HEK293T (cell line): Measurements from ENCODE around the gene NWD2.
"Not testable (repeated sequence)": the region's sequence is repeated elsewhere in the genome, so short reads cannot be mapped to it uniquely, and the experiment has no call there.

ENCODE experiments used
- CTCF ChIA-PET: fragments of 350-600 bp; formaldehyde crosslinking; extraction: SDS; loops from one replicate; lab custom pipeline; 2021; ENCODE audit warnings: antibody characterized with exemption, inconsistent platforms; lab: Yijun Ruan, JAX
- POLR2A ChIA-PET: fragments of 350-600 bp; formaldehyde crosslinking; extraction: SDS; loops from one replicate; lab custom pipeline; 2020; ENCODE audit warnings: antibody characterized with exemption, inconsistent platforms; lab: Yijun Ruan, JAX
- DNase-seq: peaks from one replicate; pipeline ENCODE4 v3.0.0; 2012; ENCODE audit warnings: mixed read lengths; ENCODE audit errors: extremely low spot score
- ARNT ChIP-seq: fragments of 450-650 bp; IDR thresholded peaks from 2 replicates; pipeline ENCODE4 v1.6.1; 2017; ENCODE audit warnings: mild to moderate bottlenecking
- BHLHE40 ChIP-seq: fragments of 450-650 bp; IDR thresholded peaks from 2 replicates; pipeline ENCODE4 v1.6.1; 2016; ENCODE audit warnings: mild to moderate bottlenecking, moderate library complexity, borderline replicate concordance
- CTBP1 ChIP-seq: fragments of 450-650 bp; IDR thresholded peaks from 2 replicates; pipeline ENCODE4 v1.6.1; 2016; ENCODE audit warnings: borderline replicate concordance
- ELF4 ChIP-seq: fragments of 450-650 bp; IDR thresholded peaks from 2 replicates; pipeline ENCODE4 v1.6.1; 2017; ENCODE audit warnings: antibody characterized with exemption
- FOXA1 ChIP-seq: fragments of 450-650 bp; IDR thresholded peaks from 2 replicates; pipeline ENCODE4 v1.6.1; 2016; ENCODE audit warnings: mild to moderate bottlenecking
- FOXK2 ChIP-seq: fragments of 450-650 bp; IDR thresholded peaks from 2 replicates; pipeline ENCODE4 v1.6.1; 2016; ENCODE audit warnings: mild to moderate bottlenecking
- FOXM1 ChIP-seq: fragments of 450-650 bp; IDR thresholded peaks from 2 replicates; pipeline ENCODE4 v1.6.1; 2017; ENCODE audit warnings: mild to moderate bottlenecking, borderline replicate concordance
- HDGF ChIP-seq: fragments of 450-650 bp; IDR thresholded peaks from 2 replicates; pipeline ENCODE4 v1.6.1; 2017; ENCODE audit warnings: antibody characterized with exemption, borderline replicate concordance
- L3MBTL2 ChIP-seq: fragments of 450-650 bp; conservative IDR thresholded peaks from 2 replicates; pipeline ENCODE4 v1.6.1; 2016; ENCODE audit warnings: mild to moderate bottlenecking
- LEF1 ChIP-seq: fragments of 450-650 bp; IDR thresholded peaks from 2 replicates; pipeline ENCODE4 v1.6.1; 2017; ENCODE audit warnings: mild to moderate bottlenecking, borderline replicate concordance
- NFRKB ChIP-seq: fragments of 450-650 bp; IDR thresholded peaks from 2 replicates; pipeline ENCODE4 v1.6.1; 2016; ENCODE audit warnings: mild to moderate bottlenecking, moderate library complexity
- SP1 ChIP-seq: fragments of 450-650 bp; IDR thresholded peaks from 2 replicates; pipeline ENCODE4 v1.6.1; 2017
- SUZ12 ChIP-seq: fragments of 450-650 bp; IDR thresholded peaks from 2 replicates; pipeline ENCODE4 v1.6.1; 2016; ENCODE audit warnings: mild to moderate bottlenecking
- TARDBP ChIP-seq: fragments of 450-650 bp; IDR thresholded peaks from 2 replicates; pipeline ENCODE4 v1.6.1; 2016
- ZNF384 ChIP-seq: fragments of 450-650 bp; IDR thresholded peaks from 2 replicates; pipeline ENCODE4 v1.6.1; 2016
- TF ChIP-seq, protein P1 (sequence below): fragments of 450-650 bp; IDR thresholded peaks from 2 replicates; pipeline ENCODE4 v1.6.1; 2016

The NWD2 gene

DNA sequence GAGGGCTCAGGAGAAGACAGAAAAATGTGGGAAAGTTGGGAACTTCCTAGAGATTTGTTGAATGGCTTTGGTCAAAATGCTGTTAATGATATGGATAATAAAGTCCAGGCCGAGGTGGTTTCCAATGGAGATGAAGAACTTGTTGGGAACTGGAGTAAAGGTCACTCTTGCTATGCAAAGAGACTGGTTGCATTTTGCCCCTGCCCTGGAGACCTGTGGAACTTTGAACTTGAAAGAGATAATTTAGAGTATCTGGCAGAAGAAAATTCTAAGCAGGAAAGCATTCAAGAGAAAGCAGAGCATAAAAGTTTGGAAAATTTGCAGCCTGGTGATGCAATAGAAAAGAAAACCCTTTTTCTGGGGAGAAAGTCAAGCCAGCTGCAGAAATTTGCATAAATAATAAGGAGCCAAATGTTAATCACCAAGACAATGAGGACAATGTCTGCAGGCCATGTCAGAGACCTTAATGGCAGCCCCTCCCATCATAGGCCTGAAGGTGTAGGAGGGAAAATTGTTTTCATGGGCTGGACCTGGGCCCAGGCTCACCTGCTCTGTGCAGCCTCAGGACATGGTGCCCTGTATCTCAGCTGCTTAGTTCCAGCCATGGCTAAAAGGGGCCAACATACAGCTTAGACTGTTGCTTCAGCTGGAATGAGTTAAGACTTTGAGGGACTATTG, 237.8 kb downstream of the NWD2 start:
- TF ChIP-seq NFRKB (no peak), LEF1 (no peak), BHLHE40 (no peak), FOXM1 (no peak), SP1 (no peak), SUZ12 (no peak), FOXA1 (no peak), L3MBTL2 (no peak), ARNT (no peak), HDGF (no peak), ELF4 (no peak), CTBP1 (no peak), ZNF384 (no peak), FOXK2 (no peak), TARDBP (no peak)
- TF ChIP-seq, protein P1, sequence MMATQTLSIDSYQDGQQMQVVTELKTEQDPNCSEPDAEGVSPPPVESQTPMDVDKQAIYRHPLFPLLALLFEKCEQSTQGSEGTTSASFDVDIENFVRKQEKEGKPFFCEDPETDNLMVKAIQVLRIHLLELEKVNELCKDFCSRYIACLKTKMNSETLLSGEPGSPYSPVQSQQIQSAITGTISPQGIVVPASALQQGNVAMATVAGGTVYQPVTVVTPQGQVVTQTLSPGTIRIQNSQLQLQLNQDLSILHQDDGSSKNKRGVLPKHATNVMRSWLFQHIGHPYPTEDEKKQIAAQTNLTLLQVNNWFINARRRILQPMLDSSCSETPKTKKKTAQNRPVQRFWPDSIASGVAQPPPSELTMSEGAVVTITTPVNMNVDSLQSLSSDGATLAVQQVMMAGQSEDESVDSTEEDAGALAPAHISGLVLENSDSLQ = no peak
- ChIA-PET POLR2A (no interaction called here), CTCF (no interaction called here)
- no peak for DNase-seq

DNA sequence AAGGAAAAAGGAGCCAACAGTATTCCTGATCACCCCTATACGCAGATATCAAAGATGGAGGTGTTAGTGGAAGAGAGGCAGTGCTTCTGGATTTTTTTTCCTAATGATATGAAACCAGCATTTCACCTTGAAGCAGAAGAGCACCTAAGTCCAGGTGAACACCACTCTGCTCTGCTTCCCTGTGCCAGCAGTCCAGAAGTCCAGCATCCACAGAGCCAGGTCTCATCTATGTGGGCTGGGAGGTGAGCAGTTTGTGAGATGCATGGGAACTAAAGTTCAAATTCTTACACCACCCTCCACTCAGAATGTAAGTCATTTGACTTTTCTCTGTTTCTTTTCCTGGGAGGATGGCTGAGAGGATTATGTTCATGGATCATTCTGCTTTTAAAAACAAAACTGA, 239.1 kb downstream of the NWD2 start:
- POLR2A ChIA-PET = no interaction called here
- no peak for DNase-seq
- CTCF ChIA-PET = no interaction called here
- TF ChIP-seq L3MBTL2 (no peak), BHLHE40 (no peak), SUZ12 (no peak), NFRKB (no peak), ARNT (no peak)

DNA sequence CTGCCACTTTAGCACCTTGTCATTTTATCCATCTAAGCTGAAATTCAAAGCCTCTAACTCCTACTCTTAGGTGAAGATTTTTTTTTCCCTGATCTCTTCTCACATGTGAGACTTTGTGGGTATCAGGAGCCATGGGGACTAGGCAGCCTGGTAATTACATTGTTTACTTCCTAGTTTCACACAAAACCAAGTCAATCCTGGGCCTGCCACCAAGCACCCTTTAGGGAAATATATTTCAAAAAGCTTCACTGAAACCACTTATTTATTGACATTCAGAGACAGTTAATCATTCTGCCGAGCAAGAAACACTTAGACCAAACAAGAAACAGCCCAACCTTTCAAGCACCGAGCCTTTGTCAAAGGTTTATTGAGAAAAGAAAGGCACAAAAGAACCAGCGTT, 241.6 kb downstream of the NWD2 start:
- DNase-seq = no peak
- ChIA-PET CTCF (no interaction called here), POLR2A (no interaction called here)
- no peak for TF ChIP-seq SP1
- TF ChIP-seq ZNF384 = no peak
- TF ChIP-seq HDGF = no peak
- TF ChIP-seq ELF4 = no peak
- no peak for TF ChIP-seq FOXM1
- TF ChIP-seq BHLHE40 = no peak
- TF ChIP-seq TARDBP = no peak
- no peak for TF ChIP-seq LEF1

DNA sequence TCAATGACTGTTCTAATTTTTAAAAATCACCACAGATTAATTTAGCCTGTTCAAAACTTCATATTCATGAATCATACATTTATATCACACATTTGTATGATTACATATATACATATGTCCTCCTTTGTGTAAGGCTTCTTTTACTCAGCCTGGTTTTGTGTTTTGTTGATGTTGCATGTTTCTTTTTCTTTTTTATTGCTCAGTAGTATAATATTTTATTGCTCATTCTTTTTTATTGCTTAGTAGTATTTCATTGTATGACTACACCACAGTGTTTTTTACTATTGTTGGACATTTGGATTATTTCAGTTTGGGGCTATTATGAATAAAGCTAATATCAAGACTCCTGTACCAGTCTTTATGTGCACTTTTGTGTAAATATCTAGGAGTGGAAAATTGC, 243.1 kb downstream of the NWD2 start:
- no peak for TF ChIP-seq ARNT
- TF ChIP-seq SUZ12 = no peak
- no peak for TF ChIP-seq FOXK2
- ChIA-PET CTCF (no interaction called here), POLR2A (no interaction called here)
- DNase-seq = no peak

DNA sequence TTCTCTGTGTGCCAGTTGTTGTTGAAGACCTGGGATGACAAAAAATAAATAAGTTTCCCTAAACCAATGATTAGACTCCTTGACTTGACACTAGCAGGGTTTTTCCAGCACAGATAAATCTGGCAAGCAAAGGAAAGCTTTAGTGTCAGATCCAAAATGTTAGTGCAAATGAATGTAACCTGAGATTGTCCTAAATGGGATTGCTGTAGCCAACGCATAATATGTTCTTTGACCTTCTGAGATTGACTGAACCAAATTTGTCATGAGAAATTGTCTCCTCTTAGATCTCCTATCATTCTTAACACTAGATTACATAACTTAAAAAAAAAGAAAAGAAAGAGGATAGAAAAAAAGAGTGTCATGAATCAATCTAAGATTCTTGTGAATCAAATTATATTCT, 245.2 kb downstream of the NWD2 start:
- ChIA-PET POLR2A (no interaction called here), CTCF (no interaction called here)
- no peak for TF ChIP-seq FOXM1
- TF ChIP-seq, protein P1 = no peak
- no peak for TF ChIP-seq ZNF384
- no peak for TF ChIP-seq LEF1
- no peak for TF ChIP-seq L3MBTL2
- no peak for TF ChIP-seq CTBP1
- no peak for TF ChIP-seq NFRKB
- TF ChIP-seq BHLHE40 = no peak
- TF ChIP-seq ARNT = no peak
- TF ChIP-seq SP1 = no peak
- no peak for TF ChIP-seq FOXA1
- no peak for TF ChIP-seq ELF4
- TF ChIP-seq TARDBP = no peak
- TF ChIP-seq SUZ12 = no peak
- TF ChIP-seq HDGF = no peak
- no peak for TF ChIP-seq FOXK2
- DNase-seq = no peak

DNA sequence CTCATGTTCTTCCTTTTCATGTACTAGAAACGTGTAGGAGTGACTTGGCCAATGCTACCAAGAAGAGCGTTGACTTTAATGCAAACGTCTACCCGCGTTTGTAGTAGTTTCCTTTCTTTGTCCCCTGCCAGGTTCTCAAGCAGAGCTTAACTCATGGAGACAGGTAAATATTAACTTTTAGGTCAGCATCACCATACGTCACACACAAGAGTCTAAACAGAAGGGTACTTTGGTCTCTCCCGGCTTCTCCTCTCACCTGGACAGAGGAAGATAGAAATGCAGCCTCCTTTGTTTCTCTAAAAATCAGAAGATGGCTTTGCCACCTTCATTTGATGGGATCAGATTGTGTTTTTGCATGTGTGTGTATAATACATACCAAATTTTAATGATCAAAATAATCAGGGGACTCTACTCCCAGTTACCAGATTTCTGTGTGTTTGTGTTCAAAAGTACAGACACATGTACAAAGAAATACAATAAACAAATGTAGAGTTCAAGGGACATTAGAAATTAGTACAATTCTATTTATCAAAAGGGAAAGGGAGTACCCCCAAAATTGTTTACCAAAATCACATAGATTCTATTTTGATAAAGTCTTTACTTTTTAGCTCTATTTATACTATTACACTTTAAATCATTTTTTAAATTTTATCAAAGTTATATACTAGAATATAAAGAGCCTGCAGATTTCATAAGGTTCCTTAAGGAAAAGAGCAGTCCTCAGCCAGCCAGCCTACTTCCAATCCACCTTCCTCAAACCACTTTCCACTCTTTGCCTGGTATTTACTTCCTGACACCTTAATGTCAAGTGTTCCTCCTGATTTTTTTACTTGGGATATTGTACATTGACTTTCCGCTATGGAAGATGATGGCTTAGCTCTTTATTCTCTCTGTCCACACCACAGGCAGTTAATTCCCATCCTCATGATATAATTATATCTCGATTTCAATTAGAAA, 246.1 kb downstream of the NWD2 start:
- CTCF ChIA-PET = no interaction called here
- DNase-seq = no peak
- TF ChIP-seq CTBP1 = no peak
- no peak for TF ChIP-seq TARDBP
- no peak for TF ChIP-seq HDGF
- TF ChIP-seq FOXA1 = no peak
- TF ChIP-seq ARNT = no peak
- TF ChIP-seq FOXM1 = no peak
- TF ChIP-seq LEF1 = no peak
- TF ChIP-seq ZNF384 = no peak
- no peak for TF ChIP-seq BHLHE40
- TF ChIP-seq ELF4 = no peak
- no peak for TF ChIP-seq FOXK2
- no peak for TF ChIP-seq L3MBTL2
- no peak for TF ChIP-seq SP1
- TF ChIP-seq, protein P1 = no peak

DNA sequence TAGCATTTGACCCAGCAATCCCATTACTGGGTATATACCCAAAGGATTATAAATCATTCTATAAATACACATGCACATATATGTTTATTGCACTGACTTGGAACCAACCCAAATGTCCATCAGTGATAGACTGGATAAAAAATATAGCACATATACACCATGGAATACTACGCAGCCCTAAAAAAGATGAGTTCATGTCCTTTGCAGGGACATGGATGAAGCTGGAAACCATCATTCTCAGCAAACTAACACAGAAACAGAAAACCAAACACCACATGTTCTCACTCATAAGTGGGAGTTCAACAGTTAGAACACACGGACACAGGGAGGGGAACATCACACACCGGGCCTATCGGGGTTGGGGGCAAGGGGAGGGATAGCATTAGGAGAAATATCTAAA, 250.8 kb downstream of the NWD2 start:
- POLR2A ChIA-PET, CTCF ChIA-PET, DNase-seq: not testable (repeated sequence)

More for the DNA sequence above, 246.1 kb downstream of the NWD2 start:
- POLR2A ChIA-PET = no interaction called here
